ENCODE data around the gene KCTD11.

The KCTD11 gene

DNA sequence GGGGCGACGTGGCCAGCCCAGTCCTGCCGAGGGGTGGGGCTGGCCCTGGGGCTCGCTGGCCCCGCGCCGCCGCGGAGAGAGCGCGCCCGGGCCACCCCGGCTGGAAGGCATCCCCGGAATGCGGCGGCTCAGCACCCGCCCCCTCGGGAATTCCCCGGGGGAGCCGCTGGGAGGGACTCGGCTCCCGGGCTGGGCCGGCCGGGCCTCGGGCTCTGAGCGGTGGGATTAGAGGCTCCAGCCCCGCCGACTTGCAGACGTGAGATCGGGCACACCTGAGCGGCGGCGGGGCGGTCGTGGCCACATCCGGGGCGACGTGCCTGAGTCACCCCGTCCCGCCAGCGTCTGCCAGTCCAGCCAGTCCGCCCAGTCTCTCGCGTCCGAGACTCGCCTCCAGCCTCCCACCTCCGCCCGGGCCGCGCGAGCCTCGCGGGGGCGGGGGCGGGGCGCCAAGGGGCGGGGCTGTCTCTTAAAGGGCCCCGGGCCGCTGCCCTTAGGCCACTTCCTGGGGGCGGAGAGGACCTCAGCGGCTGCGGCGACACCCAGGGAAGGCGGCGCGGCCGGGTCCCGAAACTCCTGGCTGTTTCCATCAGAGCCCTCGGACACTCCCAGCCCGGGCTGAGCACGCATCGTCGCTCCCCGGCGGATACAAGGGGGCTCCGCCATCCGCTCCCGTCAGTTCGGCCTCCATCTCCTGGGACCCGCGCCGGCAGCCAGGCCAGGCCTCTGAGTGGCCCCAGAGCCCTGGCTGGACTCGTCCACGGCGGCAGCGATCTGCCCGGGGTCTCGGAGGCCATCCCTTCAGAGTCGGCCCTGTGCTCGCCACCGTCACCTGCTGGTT, at the start of gene KCTD11:
TSS of gene KCTD11 (plus strand) at position 498 of the 838 bp plus-strand sequence.
- peak; percentile 64 to 71 for DNase-seq

DNA sequence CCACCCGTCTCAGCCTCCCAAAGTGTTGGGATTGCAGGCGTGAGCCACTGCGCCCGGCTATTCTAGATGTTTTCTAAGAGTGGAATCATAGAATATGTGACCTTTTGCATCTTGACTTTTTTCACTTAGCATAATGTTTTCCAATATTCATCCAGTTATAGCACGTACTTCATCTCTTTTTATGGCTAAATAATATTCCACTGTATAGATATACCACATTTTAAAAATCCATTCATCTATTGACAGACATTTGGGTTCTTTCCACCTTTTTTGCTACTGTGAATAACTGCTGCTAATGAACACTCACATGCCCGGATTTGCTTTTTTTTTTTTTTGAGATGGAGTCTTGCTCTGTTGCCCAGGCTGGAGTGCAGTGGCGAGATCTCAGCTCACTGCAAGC, 47.8 kb upstream of the KCTD11 start:
- DNase-seq, result no peak

- DNase-seq, result peak; percentile 100
Observed at GRCh38 chr17:7306911-7307685, 44.9 kb upstream of the KCTD11 start, which contains the start of gene EIF5A. TSS of gene EIF5A (plus strand) at chr17:7307628. CDS start at chr17:7309636, 2,008 bp downstream.

GRCh38 chr17:7307686-7308624, 44.0 kb upstream of the KCTD11 start:
- DNase-seq, result peak in 1 of 2 donors; percentile 46

DNA sequence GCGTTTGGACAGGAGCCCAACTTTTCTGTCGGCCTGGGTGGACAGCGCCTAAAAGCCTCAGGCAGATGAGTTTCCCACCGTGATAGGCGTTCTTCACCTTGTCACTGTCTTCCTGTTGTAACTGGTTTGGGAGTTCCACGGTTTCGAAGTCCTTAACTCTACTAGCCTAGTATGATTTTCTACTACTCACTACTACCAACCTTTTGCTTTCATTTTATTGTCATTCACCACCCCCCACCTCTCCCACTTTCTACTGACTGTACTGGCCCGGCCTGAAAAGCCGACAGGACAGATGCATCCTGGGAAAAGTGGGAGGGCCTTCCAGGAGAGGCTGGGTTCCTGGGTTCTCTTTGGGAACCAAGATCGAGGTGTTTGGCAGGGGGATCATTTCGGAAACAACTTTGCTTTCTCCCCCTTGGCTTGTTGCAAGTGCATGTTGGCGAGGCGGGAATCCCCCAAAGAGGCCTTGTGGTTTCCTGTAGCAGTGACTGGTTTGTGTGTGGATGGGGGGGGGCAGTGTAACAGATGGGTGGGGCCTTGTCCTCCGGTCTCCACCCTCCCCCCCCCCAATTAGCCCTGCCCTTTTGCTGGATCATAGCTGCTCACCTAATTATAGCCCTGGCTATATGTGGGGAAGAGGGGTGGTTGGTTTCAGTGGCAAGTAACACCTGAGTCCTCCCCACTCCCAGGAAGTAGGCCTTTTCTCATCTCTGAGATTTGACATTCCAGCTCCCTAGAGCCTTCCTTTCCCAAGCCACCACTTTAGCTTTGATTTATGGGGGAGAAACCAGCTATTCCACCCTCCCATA, 43.1 kb upstream of the KCTD11 start:
- peak; percentile 68 to 76 for DNase-seq

- no peak for DNase-seq
Observed at GRCh38 chr17:7309628-7310027, 42.3 kb upstream of the KCTD11 start.

- DNase-seq, result no peak
Observed at GRCh38 chr17:7311110-7311705, 40.8 kb upstream of the KCTD11 start.

- no peak for DNase-seq
Observed at GRCh38 chr17:7312432-7313087, 39.4 kb upstream of the KCTD11 start.

DNA sequence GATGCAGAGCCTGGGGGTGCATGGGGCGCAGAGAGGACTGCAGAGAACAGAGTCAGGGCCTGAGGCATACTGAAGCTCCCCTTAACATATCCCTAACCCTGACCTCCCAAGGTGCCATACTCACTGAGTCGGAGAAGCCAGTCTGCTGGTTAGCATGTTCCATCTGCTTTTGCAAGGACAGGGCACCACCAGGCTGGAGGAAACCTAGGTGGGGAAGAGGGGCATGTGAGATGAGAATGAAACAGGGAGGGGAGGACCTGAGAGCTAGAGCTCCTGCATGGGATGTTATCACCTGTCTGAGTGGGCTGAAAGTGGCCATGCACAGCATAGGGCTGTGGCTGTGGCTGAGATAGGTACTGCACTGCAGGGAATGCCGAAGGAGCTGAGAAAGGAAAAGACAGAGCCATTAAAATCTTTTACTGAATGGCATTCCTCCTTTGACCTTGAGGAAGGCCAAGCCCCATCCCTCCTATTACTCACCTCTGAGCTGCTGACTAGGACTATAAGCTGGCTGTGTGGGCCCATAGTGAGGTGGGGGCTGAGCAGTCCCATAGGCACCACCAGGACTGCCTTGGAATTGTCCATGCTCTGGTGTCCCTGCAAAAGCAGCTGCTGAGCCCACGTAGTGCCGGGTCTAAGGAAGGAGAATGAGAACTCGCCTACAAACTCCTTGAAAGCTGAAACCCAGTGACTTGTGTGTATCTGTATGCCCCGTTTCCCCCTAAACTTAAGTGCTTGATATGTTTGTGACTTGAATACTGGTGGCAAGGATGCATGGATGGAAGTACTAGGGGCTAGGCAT, 38.7 kb upstream of the KCTD11 start:
- DNase-seq, result no peak

DNA sequence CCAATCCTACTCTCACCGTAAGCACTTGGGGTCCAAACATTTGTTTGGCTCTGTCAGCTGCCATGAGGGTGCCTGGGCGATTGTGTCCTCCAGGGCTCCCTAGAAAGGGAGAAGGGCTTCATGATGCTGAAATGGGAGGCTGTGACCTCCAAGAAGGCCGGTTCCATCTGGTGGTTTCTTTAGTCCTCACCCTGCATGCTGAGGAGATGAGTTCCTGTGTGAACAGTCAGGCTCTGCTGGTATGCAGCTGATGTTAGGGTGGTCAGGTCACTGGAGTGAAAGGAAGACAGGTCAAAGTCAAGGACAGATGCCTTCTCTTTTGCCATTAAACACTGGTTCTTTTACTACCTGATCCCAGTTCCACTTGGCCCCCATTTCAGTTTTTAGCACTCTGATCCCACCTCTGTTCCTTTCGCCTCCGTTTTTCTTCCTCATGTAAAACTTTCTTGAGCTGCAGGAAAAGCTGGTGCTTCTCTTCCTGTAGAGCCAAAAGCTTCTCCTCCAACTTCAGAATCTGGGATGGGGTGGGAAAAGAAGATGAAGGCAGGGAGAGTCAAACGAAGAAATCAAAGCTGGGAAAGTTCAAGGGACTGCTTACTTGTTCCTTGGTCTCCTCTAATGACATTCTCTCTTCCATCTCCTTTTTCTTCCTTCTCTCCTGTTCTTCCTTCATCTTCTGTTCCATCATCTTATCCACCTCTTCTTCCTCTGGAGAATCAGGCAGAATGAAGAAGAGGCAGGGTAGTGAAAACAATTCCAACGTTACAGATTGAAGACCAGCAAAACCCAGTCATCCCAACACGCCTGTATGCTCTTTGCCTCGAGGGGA, 37.9 kb upstream of the KCTD11 start:
- DNase-seq, result no peak

DNA sequence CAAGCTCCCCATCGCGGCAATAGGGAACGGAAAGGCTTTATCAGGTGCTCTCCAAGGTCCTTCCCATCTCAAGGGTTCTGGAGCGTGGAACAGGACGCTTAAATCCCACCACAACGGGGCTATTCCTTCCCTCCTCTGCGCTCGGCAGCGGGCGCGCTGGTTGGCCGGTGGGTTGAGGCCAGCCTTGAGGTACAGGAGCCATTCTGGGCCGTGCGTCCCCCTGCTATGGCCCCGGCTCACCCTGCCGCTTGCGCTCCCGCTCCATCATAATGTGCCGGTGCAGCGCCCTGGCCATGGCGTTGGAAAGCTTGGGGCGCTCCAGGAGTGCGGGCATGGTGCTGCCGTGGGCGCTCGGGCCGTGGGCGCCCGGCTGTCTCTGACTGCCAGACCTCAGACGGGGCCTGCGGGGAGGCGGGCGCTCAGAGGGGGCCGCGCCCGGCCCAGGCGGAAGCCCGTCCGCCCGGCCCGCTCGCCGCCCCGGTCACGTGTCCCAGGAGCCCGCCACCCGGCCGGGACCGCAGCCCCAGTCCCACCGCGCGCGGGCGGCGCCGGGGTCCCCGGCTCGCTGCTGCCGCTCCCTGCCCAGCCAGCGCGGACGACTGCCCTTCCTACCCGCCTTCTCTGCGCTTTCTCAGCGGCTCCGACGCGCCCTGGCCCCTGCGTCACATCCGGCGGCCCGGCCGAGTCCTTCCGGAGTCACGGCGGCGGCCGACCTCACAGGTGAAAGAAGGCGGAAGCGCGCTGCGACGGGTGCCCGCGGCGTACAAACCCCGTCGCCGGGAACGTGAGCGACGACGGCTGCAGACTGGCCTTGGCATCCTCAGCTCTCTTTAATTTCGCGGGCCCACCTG, 37.0 kb upstream of the KCTD11 start, which contains the start of gene GPS2:
TSS of gene GPS2 (minus strand) at position 642 of the 851 bp plus-strand sequence. CDS start at position 334, 308 bp downstream.
- DNase-seq, result peak; percentile 92 to 95

GRCh38 chr17:7315570-7316235, 36.3 kb upstream of the KCTD11 start:
- no peak for DNase-seq

GRCh38 chr17:7317161-7317803, 34.7 kb upstream of the KCTD11 start:
- no peak for DNase-seq

DNA sequence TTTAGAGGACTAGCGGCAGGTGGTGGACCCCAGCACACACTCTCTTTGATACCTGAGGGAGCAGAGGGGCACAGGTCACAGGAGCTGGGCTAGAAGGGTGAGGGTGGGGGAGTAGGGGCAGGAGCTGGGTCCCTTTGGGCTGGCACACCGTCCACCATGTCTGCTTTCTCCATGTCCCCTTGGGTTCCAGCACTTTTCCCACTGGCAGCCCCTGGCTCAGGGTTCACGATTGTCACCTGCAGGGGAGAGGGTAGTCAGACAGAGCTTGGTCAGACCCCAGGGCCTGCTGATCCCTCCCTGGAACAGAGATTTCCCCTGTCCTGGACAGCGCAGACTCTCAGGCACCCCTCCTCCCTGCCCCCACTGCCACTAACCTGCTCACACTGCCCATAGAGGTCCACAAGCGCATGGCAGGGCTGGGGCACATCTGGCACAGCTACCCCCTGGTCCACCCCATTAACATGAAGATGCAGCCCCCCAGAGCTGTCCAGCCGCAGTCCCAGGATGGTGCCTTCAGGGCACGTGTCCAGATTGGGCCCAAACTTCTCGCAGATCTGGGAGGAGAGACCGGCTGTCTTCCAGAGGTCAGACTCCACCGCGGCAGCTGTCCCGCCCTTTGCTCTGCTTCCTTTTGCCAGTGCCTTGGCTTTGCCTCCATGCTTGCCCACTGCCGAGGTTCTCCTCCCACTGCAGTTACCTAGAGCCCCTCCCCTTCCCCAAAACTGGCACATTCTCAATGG, 33.7 kb upstream of the KCTD11 start:
- DNase-seq, result no peak

- DNase-seq, result no peak
Observed at GRCh38 chr17:7321466-7321865, 30.5 kb upstream of the KCTD11 start.

All from stimulated activated CD4-positive, alpha-beta T cell treated with anti-CD3 and anti-CD28 coated beads, Interleukin-2, amount 100 ng/mL, for 48 hours (primary cell).